ENCODE measurements around the gene MCRIP2.

GRCh38 chr16:647173-647902 is 5.7 kb downstream of the MCRIP2 start:
- no peak for TF ChIP-seq EP300 (IDR thresholded peaks at IDR 0.05)
- TF ChIP-seq, protein P1, sequence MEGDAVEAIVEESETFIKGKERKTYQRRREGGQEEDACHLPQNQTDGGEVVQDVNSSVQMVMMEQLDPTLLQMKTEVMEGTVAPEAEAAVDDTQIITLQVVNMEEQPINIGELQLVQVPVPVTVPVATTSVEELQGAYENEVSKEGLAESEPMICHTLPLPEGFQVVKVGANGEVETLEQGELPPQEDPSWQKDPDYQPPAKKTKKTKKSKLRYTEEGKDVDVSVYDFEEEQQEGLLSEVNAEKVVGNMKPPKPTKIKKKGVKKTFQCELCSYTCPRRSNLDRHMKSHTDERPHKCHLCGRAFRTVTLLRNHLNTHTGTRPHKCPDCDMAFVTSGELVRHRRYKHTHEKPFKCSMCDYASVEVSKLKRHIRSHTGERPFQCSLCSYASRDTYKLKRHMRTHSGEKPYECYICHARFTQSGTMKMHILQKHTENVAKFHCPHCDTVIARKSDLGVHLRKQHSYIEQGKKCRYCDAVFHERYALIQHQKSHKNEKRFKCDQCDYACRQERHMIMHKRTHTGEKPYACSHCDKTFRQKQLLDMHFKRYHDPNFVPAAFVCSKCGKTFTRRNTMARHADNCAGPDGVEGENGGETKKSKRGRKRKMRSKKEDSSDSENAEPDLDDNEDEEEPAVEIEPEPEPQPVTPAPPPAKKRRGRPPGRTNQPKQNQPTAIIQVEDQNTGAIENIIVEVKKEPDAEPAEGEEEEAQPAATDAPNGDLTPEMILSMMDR (IDR thresholded peaks at IDR 0.05) = no peak
- no peak for TF ChIP-seq POLR2A (IDR thresholded peaks at IDR 0.05)

Measured in tibial nerve (tissue), 4 donors.